ENCODE measurements around the gene ITGA6.
A peak's percentile ranks its signal among the peaks of the same experiment; 100 is the strongest.

Gene ITGA6

GRCh38 chr2:172404824-172405223 is 22.6 kb upstream of the ITGA6 start:
- TF ChIP-seq POLR2A (IDR thresholded peaks at IDR 0.05; ENCODE audit: low read length) (no peak), GATA1 (IDR thresholded peaks at IDR 0.05; ENCODE audit: low read depth, low read length) (no peak)
- no peak for DNase-seq

- TF ChIP-seq POLR2A (IDR thresholded peaks at IDR 0.05; ENCODE audit: low read length) (no peak), GATA1 (IDR thresholded peaks at IDR 0.05; ENCODE audit: low read depth, low read length) (no peak)
Observed at GRCh38 chr2:172405673-172406072, 21.7 kb upstream of the ITGA6 start.

GRCh38 chr2:172408143-172408766 is 19.1 kb upstream of the ITGA6 start:
- no peak for DNase-seq
- TF ChIP-seq GATA1 (IDR thresholded peaks at IDR 0.05; ENCODE audit: low read depth, low read length) (no peak), POLR2A (IDR thresholded peaks at IDR 0.05; ENCODE audit: low read length) (no peak)

More at GRCh38 chr2:172405673-172406072, 21.7 kb upstream of the ITGA6 start:
- no peak for DNase-seq

- DNase-seq, result no peak
- TF ChIP-seq GATA1 (IDR thresholded peaks at IDR 0.05; ENCODE audit: low read depth, low read length), result no peak
- TF ChIP-seq POLR2A (IDR thresholded peaks at IDR 0.05; ENCODE audit: low read length), result no peak
Observed at GRCh38 chr2:172409042-172409441, 18.3 kb upstream of the ITGA6 start.

GRCh38 chr2:172412984-172413492 is 14.3 kb upstream of the ITGA6 start:
- TF ChIP-seq GATA1 (IDR thresholded peaks at IDR 0.05; ENCODE audit: low read depth, low read length), result no peak
- no peak for TF ChIP-seq POLR2A (IDR thresholded peaks at IDR 0.05; ENCODE audit: low read length)
- DNase-seq, result no peak

GRCh38 chr2:172415157-172415864 is 12.1 kb upstream of the ITGA6 start:
- DNase-seq, result no peak

GRCh38 chr2:172415865-172416183 is 11.6 kb upstream of the ITGA6 start:
- no peak for TF ChIP-seq GATA1 (IDR thresholded peaks at IDR 0.05; ENCODE audit: low read depth, low read length)
- no peak for DNase-seq

More at GRCh38 chr2:172415157-172415864, 12.1 kb upstream of the ITGA6 start:
- no peak for TF ChIP-seq POLR2A (IDR thresholded peaks at IDR 0.05; ENCODE audit: low read length)
- no peak for TF ChIP-seq GATA1 (IDR thresholded peaks at IDR 0.05; ENCODE audit: low read depth, low read length)

GRCh38 chr2:172416447-172417058 is 10.8 kb upstream of the ITGA6 start:
- TF ChIP-seq POLR2A (IDR thresholded peaks at IDR 0.05; ENCODE audit: low read length) (no peak), GATA1 (IDR thresholded peaks at IDR 0.05; ENCODE audit: low read depth, low read length) (no peak)
- no peak for DNase-seq

GRCh38 chr2:172420216-172420615 is 7.2 kb upstream of the ITGA6 start:
- no peak for TF ChIP-seq GATA1 (IDR thresholded peaks at IDR 0.05; ENCODE audit: low read depth, low read length)
- no peak for DNase-seq

GRCh38 chr2:172423160-172423559 is 4.2 kb upstream of the ITGA6 start:
- TF ChIP-seq GATA1 (IDR thresholded peaks at IDR 0.05; ENCODE audit: low read depth, low read length), result no peak
- TF ChIP-seq POLR2A (IDR thresholded peaks at IDR 0.05; ENCODE audit: low read length), result no peak
- no peak for DNase-seq

- TF ChIP-seq GATA1 (IDR thresholded peaks at IDR 0.05; ENCODE audit: low read depth, low read length) (no peak), POLR2A (IDR thresholded peaks at IDR 0.05; ENCODE audit: low read length) (no peak)
Observed at GRCh38 chr2:172425336-172425735, 2.0 kb upstream of the ITGA6 start.

GRCh38 chr2:172426635-172427255 is 641 bp upstream of the ITGA6 start:
- DNase-seq, result no peak
- no peak for TF ChIP-seq GATA1 (IDR thresholded peaks at IDR 0.05; ENCODE audit: low read depth, low read length)
- TF ChIP-seq POLR2A (IDR thresholded peaks at IDR 0.05; ENCODE audit: low read length), result no peak

More at GRCh38 chr2:172425336-172425735, 2.0 kb upstream of the ITGA6 start:
- no peak for DNase-seq

GRCh38 chr2:172427990-172428831 is 825 bp downstream of the ITGA6 start:
- TF ChIP-seq GATA1 (IDR thresholded peaks at IDR 0.05; ENCODE audit: low read depth, low read length), result no peak
- TF ChIP-seq POLR2A (IDR thresholded peaks at IDR 0.05; ENCODE audit: low read length), result no peak
- peak; percentile 21 to 35 for DNase-seq

Data from erythroblast (primary cell).